ENCODE results near the gene SUSD6.

SUSD6 gene

GRCh38 chr14:69756298-69756697 is 144.9 kb downstream of the SUSD6 start:
- no peak overlapping the region for H3K4me3 ChIP-seq (ENCODE audit: control insufficient read depth, low read depth, low read length)
- no peak for DNase-seq (ENCODE audit: low read depth)
- TF ChIP-seq CTCF (conservative IDR thresholded peaks at IDR 0.05; ENCODE audit: control insufficient read depth, insufficient read depth, low read depth, low read length), result no peak

GRCh38 chr14:69760810-69761209 is 149.4 kb downstream of the SUSD6 start:
- DNase-seq (ENCODE audit: low read depth), result no peak
- no peak overlapping the region for H3K4me3 ChIP-seq (ENCODE audit: control insufficient read depth, low read depth, low read length)
- TF ChIP-seq CTCF (conservative IDR thresholded peaks at IDR 0.05; ENCODE audit: control insufficient read depth, insufficient read depth, low read depth, low read length), result no peak

GRCh38 chr14:69763761-69764510 is 152.5 kb downstream of the SUSD6 start:
- no peak for TF ChIP-seq CTCF (conservative IDR thresholded peaks at IDR 0.05; ENCODE audit: control insufficient read depth, insufficient read depth, low read depth, low read length)
- DNase-seq (ENCODE audit: low read depth), result peak; percentile 16
- H3K4me3 ChIP-seq (ENCODE audit: control insufficient read depth, low read depth, low read length), result no peak overlapping the region

Measured in fibroblast of mammary gland (primary cell).